Fibroblast of gingiva (primary cell): ENCODE results near the gene COPE.

Source experiments
- DNase-seq: peaks from one replicate; pipeline ENCODE4 v3.0.0-alpha.2; 2011; ENCODE audit warnings: low read depth

COPE gene

DNA sequence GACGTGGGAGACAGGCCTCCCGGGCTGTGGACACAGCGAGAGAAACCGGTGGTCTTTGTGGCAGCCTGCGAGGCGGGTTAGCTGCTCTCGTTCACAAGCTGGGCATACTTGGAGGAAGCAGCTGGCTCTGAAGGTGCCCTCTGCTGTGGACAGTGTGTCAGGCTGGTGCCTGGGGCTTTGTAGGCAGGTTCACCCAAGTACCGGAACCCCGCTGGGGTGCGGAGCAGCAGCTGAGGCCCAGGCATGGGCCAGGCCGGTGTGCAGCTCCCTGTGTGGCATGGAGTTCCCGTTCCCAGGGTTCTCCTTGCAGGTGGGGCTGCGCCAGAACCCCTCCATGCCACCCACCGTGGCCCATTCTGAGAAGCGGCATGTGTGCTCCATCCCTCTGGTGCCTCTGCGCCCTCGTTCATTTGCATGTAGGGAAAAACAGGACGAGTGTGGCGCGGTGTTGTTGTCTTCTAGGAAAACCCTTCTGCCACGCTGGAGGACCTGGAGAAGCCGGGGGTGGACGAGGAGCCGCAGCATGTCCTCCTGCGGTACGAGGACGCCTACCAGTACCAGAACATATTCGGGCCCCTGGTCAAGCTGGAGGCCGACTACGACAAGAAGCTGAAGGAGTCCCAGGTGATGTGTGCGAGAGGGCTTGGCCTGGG lies 67.4 kb downstream of the COPE start:
- DNase-seq = no peak

DNA sequence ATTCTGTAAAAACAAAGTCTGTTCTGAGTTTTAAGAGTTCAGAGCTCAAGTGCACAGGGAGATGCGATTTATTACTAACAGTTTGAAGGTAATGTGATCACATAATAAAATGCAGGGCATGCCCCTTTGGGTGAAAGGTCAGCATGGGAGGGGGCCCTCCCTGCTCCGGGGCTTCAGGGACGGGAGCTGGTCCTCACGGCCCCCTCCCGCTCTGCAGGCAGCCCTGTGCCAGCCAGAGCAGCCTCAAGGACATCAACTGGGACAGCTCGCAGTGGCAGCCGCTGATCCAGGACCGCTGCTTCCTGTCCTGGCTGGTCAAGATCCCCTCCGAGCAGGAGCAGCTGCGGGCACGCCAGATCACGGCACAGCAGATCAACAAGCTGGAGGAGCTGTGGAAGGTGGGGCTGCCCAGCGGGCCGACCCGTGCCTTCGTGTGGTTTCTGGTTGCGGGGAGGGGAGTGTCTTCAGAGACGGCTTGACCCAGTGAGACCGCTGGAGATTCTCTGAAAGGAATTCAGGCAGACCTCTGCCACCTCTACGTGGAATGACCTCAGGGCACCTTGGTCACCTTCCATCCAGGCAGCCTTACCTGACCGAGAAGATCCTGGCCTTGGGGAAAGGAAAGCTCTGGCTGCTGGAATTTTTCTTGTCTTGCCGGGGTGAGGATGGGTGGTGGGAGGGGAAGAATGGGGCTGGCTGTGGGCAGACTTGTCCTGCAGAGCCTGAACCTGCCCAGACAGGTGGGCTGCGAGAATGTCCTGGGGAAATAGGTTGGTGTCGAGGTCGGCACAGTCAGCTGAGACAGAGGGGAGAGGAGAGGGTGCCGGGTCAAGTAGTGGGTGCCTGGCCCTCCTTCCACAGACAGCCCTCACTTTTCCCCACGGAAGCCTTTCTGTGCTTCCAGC lies 68.5 kb downstream of the COPE start:
- DNase-seq = no peak

DNA sequence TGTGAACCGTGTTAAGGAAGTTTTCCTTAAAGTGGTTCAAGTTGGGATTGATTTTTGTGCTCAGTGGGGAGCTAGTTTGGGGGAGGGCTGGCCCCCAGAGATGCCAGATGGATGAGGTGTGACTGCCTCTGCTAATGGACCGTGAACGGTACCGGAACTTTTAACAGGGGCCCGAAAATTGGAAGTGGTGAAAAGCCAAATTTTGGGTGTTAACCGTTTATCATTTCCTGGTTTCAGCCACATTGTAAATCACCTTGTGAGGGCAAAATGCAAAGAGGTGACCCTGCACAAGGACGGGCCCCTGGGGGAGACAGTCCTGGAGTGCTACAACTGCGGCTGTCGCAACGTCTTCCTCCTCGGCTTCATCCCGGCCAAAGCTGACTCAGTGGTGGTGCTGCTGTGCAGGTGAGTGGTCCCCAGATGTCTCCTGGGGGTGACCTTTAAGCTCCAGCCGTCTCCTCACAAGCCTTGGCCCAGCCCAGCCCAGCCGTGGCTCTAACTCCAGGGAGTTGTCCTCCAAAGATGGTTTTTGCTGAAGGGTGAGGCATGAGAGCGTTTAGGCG lies 69.3 kb downstream of the COPE start:
- DNase-seq = no peak
